Mesenchymal stem cell (in vitro differentiated cells and primary cell): ENCODE data around the gene SLC39A8.
"Not testable (repeated sequence)": the region's sequence is repeated elsewhere in the genome, so short reads cannot be mapped to it uniquely, and the experiment has no call there.

ENCODE experiments used
- DNase-seq: peaks from one replicate; pipeline ENCODE4 v3.0.0-alpha.2; 2013
- H2AFZ ChIP-seq: one replicate; pipeline ENCODE4 v1.6.1; 2013; ENCODE audit warnings: low read depth, mild to moderate bottlenecking, control low read depth, inconsistent platforms, low read length, moderate library complexity
- H2AK5ac ChIP-seq: 2 replicates; pipeline ENCODE4 v1.6.1; 2013; ENCODE audit warnings: low read length, moderate library complexity, mild to moderate bottlenecking, inconsistent platforms; ENCODE audit not compliant: severe bottlenecking
- H2BK120ac ChIP-seq: one replicate; pipeline ENCODE4 v1.6.1; 2013; ENCODE audit warnings: low read depth, mild to moderate bottlenecking, inconsistent platforms, low read length, moderate library complexity
- H2BK12ac ChIP-seq, 2 experiments: one replicate each; pipeline ENCODE4 v1.6.1; 2013; ENCODE audit warnings: inconsistent platforms in 2 of 2, low read length in 2 of 2, mild to moderate bottlenecking in 2 of 2, moderate library complexity in 2 of 2, control low read depth in 1 of 2
- H2BK15ac ChIP-seq: one replicate; pipeline ENCODE4 v1.6.1; 2013; ENCODE audit warnings: mild to moderate bottlenecking, low read depth, inconsistent platforms; ENCODE audit not compliant: poor library complexity, severe bottlenecking
- H2BK5ac ChIP-seq: 2 replicates; pipeline ENCODE4 v1.6.1; 2013; ENCODE audit warnings: low read depth, mild to moderate bottlenecking, low read length, control low read depth, inconsistent platforms; ENCODE audit not compliant: poor library complexity, severe bottlenecking
- H3K14ac ChIP-seq, 2 experiments: one replicate each; pipeline ENCODE4 v1.6.1; 2013; ENCODE audit warnings: inconsistent platforms in 2 of 2, low read length in 2 of 2, control low read depth in 1 of 2, mild to moderate bottlenecking in 1 of 2, moderate library complexity in 1 of 2
- H3K18ac ChIP-seq, 2 experiments: one replicate each; pipeline ENCODE4 v1.6.1; 2013; ENCODE audit warnings: inconsistent platforms in 2 of 2, low read length in 2 of 2, control low read depth in 1 of 2, low read depth in 1 of 2, mild to moderate bottlenecking in 1 of 2
- H3K23ac ChIP-seq, 2 experiments: one replicate each; pipeline ENCODE4 v1.6.1; 2013; ENCODE audit warnings: inconsistent platforms in 2 of 2, low read length in 2 of 2, mild to moderate bottlenecking in 2 of 2, moderate library complexity in 2 of 2, control low read depth in 1 of 2
- H3K27ac ChIP-seq: 2 replicates; pipeline ENCODE4 v1.5.1; 2013; ENCODE audit warnings: mild to moderate bottlenecking, moderate library complexity, low read length, control low read depth, inconsistent platforms; ENCODE audit not compliant: poor library complexity, severe bottlenecking
- H3K27me3 ChIP-seq, 2 experiments: 2 replicates each; pipeline versions ENCODE4 v1.6.1 to v1.7.0; 2013; ENCODE audit warnings: low read length in 2 of 2, mild to moderate bottlenecking in 2 of 2, moderate library complexity in 2 of 2, control low read depth in 1 of 2, inconsistent platforms in 1 of 2; ENCODE audit not compliant: control insufficient read depth in 1 of 2, insufficient read depth in 1 of 2
- H3K36me3 ChIP-seq, 2 experiments: 2 replicates each; pipeline versions ENCODE4 v1.6.1 to v1.7.0; 2013; ENCODE audit warnings: low read length in 2 of 2, control low read depth in 1 of 2, inconsistent platforms in 1 of 2, low read depth in 1 of 2, mild to moderate bottlenecking in 1 of 2; ENCODE audit not compliant: insufficient read depth in 2 of 2, control insufficient read depth in 1 of 2
- H3K4ac ChIP-seq, 2 experiments: one replicate each; pipeline ENCODE4 v1.6.1; 2013; ENCODE audit warnings: inconsistent platforms in 2 of 2, low read length in 2 of 2, mild to moderate bottlenecking in 2 of 2, moderate library complexity in 2 of 2, control low read depth in 1 of 2, low read depth in 1 of 2
- H3K4me1 ChIP-seq: 2 replicates; pipeline ENCODE4 v1.6.1; 2013; ENCODE audit warnings: low read depth, low read length, control low read depth; ENCODE audit not compliant: control insufficient read depth, insufficient read depth
- H3K4me2 ChIP-seq: 2 replicates; pipeline ENCODE4 v1.6.1; 2013; ENCODE audit warnings: low read length, mild to moderate bottlenecking, inconsistent platforms; ENCODE audit not compliant: poor library complexity, severe bottlenecking
- H3K4me3 ChIP-seq, 2 experiments: 2 replicates each; pipeline versions ENCODE4 v1.5.1 to v1.7.0; 2013; ENCODE audit warnings: low read length in 2 of 2, mild to moderate bottlenecking in 2 of 2, control low read depth in 1 of 2, low read depth in 1 of 2; ENCODE audit not compliant: insufficient read depth in 1 of 2
- H3K79me1 ChIP-seq: replicated peaks from 2 replicates; pipeline ENCODE4 v1.6.1; 2013; ENCODE audit warnings: mild to moderate bottlenecking, control low read depth, low read length, inconsistent platforms; ENCODE audit not compliant: poor library complexity, severe bottlenecking
- H3K9ac ChIP-seq: 2 replicates; pipeline ENCODE4 v1.7.0; 2013; ENCODE audit warnings: mild to moderate bottlenecking, low read length, moderate library complexity
- H3K9me3 ChIP-seq: 2 replicates; pipeline ENCODE4 v1.7.0; 2013; ENCODE audit warnings: mild to moderate bottlenecking, low read length; ENCODE audit not compliant: control insufficient read depth
- H4K8ac ChIP-seq: one replicate; pipeline ENCODE4 v1.6.1; 2013; ENCODE audit warnings: inconsistent platforms, mild to moderate bottlenecking, low read length, moderate library complexity
- H4K91ac ChIP-seq: one replicate; pipeline ENCODE4 v1.6.1; 2013; ENCODE audit warnings: mild to moderate bottlenecking, low read length, inconsistent platforms
- WGBS: methylation state at CpG from one replicate; pipeline ENCODE4 v1.1.7; 2013; ENCODE audit warnings: mixed read lengths; 5-methylcytosine and 5-hydroxymethylcytosine counted together

Gene SLC39A8

GRCh38 chr4:102387552-102388150, 42.4 kb upstream of the SLC39A8 start:
- Histone ChIP-seq H3K36me3 (no peaks in the 10 kb centered on the region), H3K4me2 (no peak overlapping the region), H4K8ac (no peak overlapping the region), H2BK15ac (no peak overlapping the region), H4K91ac (no peak overlapping the region), H2BK5ac (no peak overlapping the region), H3K4me3 (no peak overlapping the region), H3K23ac (no peak overlapping the region), H3K4ac (no peak overlapping the region), H3K14ac (no peak overlapping the region), H3K79me1 (no peaks in the 10 kb centered on the region), H2BK12ac (no peak overlapping the region), H2AK5ac (no peak overlapping the region), H3K27me3 (peaks cover 7 to 20% of the 10 kb centered on the region in 2 experiments), H3K9me3 (no peaks in the 10 kb centered on the region), H2BK120ac (no peak overlapping the region), H2AFZ (no peak overlapping the region), H3K9ac (no peak overlapping the region), H3K18ac (no peak overlapping the region), H3K4me1 (no peaks in the 10 kb centered on the region), H3K27ac (no peak overlapping the region)
- no peak for DNase-seq
- 39% methylated on average over 2 of the region's 2 CpGs for WGBS

GRCh38 chr4:102386966-102387365, 41.7 kb upstream of the SLC39A8 start:
- no peaks in the 10 kb centered on the region for H3K36me3 ChIP-seq
- no peak overlapping the region for H2BK5ac ChIP-seq
- H2BK15ac ChIP-seq = no peak overlapping the region
- no peak overlapping the region for H3K27ac ChIP-seq
- no peaks in the 10 kb centered on the region for H3K4me1 ChIP-seq
- no peak overlapping the region for H3K14ac ChIP-seq
- no peak overlapping the region for H4K91ac ChIP-seq
- no peaks in the 10 kb centered on the region for H3K9me3 ChIP-seq
- H3K4me3 ChIP-seq = no peak overlapping the region
- H2BK12ac ChIP-seq = no peak overlapping the region
- H3K18ac ChIP-seq = no peak overlapping the region
- no peak overlapping the region for H4K8ac ChIP-seq
- no CpG with 5 or more reads among the region's 3 CpGs for WGBS
- no peak overlapping the region for H3K23ac ChIP-seq
- H3K27me3 ChIP-seq = peaks cover 7 to 20% of the 10 kb centered on the region in 2 experiments
- no peak overlapping the region for H3K4me2 ChIP-seq
- H3K9ac ChIP-seq = no peak overlapping the region
- H3K79me1 ChIP-seq = no peaks in the 10 kb centered on the region
- no peak overlapping the region for H2AFZ ChIP-seq
- no peak overlapping the region for H2BK120ac ChIP-seq
- H3K4ac ChIP-seq = no peak overlapping the region
- no peak for DNase-seq
- no peak overlapping the region for H2AK5ac ChIP-seq

GRCh38 chr4:102380253-102380652, 35.0 kb upstream of the SLC39A8 start:
- not testable (repeated sequence) for H3K27ac ChIP-seq, H3K9ac ChIP-seq, H2AK5ac ChIP-seq, H3K14ac ChIP-seq, H2BK120ac ChIP-seq, H3K23ac ChIP-seq, H3K18ac ChIP-seq, H4K8ac ChIP-seq, H2BK12ac ChIP-seq, H2AFZ ChIP-seq, H4K91ac ChIP-seq, H3K9me3 ChIP-seq, H2BK15ac ChIP-seq, H3K79me1 ChIP-seq, DNase-seq, H3K4me1 ChIP-seq, H3K36me3 ChIP-seq, H3K4ac ChIP-seq, H3K4me2 ChIP-seq, H3K4me3 ChIP-seq, H2BK5ac ChIP-seq
- 79% methylated on average over 8 of the region's 10 CpGs for WGBS
- H3K27me3 ChIP-seq = peaks cover 6 to 15% of the 10 kb centered on the region in 2 experiments

GRCh38 chr4:102362922-102363432, 17.7 kb upstream of the SLC39A8 start:
- Histone ChIP-seq H2BK5ac (no peak overlapping the region), H3K23ac (no peak overlapping the region), H3K79me1 (no peaks in the 10 kb centered on the region), H4K8ac (no peak overlapping the region), H2BK120ac (no peak overlapping the region), H3K27ac (no peak overlapping the region), H3K14ac (no peak overlapping the region), H2AK5ac (no peak overlapping the region), H2BK15ac (no peak overlapping the region), H3K9me3 (no peaks in the 10 kb centered on the region), H2AFZ (no peak overlapping the region), H3K18ac (no peak overlapping the region), H2BK12ac (no peak overlapping the region), H3K27me3 (no peaks in the 10 kb centered on the region), H4K91ac (no peak overlapping the region), H3K4me1 (no peaks in the 10 kb centered on the region), H3K4ac (no peak overlapping the region), H3K9ac (no peak overlapping the region), H3K4me2 (no peak overlapping the region), H3K4me3 (no peak overlapping the region), H3K36me3 (no peaks in the 10 kb centered on the region)
- DNase-seq = no peak
- 90% methylated on average over 2 of the region's 2 CpGs for WGBS
